Thyroid gland (tissue), 4 donors: ENCODE measurements around the gene TOR4A. TPM values are rescaled to one million over a fixed set of nuclear protein-coding genes. Genes with fewer than 3 reads are reported as not detected.

ENCODE experiments used
- DNase-seq, 2 donors: peaks; one replicate each; pipeline ENCODE4 v3.0.0-alpha.2; 2019
- H3K27ac ChIP-seq, 3 donors: fragments of 200-600 bp; sonication (generic); 1 replicate in 2 of 3; 2 replicates in 1 of 3; pipeline ENCODE4 v1.5.1; 2016 to 2019; ENCODE audit warnings: mild to moderate bottlenecking in 1 of 3, moderate library complexity in 1 of 3
- H3K27me3 ChIP-seq: fragments of 200-600 bp; sonication (generic); one replicate; pipeline ENCODE4 v1.5.1; 2019
- H3K36me3 ChIP-seq, 2 donors: fragments of 200-600 bp; sonication (generic); one replicate each; pipeline ENCODE4 v1.5.1; 2016 to 2019
- H3K4me1 ChIP-seq, 2 donors: fragments of 200-600 bp; sonication (generic); one replicate each; pipeline ENCODE4 v1.5.1; 2017 to 2019
- H3K4me3 ChIP-seq, 3 donors: fragments of 200-600 bp; sonication (generic); replicated peaks in 1 of 3; 1 replicate in 2 of 3; 2 replicates in 1 of 3; pipeline ENCODE4 v1.5.1; 2016; ENCODE audit warnings: mild to moderate bottlenecking in 1 of 3
- H3K9me3 ChIP-seq: fragments of 200-600 bp; sonication (generic); one replicate; pipeline ENCODE4 v1.5.1; 2017
- POLR2A ChIP-seq, 2 donors: fragments of 450-650 bp; IDR thresholded peaks; one replicate each; pipeline ENCODE4 v1.6.1; 2017; ENCODE audit warnings: antibody characterized with exemption in 2 of 2, mild to moderate bottlenecking in 2 of 2, moderate library complexity in 1 of 2
- WGBS, 2 donors: methylation state at CpG; one replicate each; pipeline ENCODE4 v1.1.5; 2017; 5-methylcytosine and 5-hydroxymethylcytosine counted together
- intact Hi-C: fragments of 100-400 bp; cut with DNase I; formaldehyde crosslinking; loops from one replicate; pipeline ENCODE4 v1.15.1; 2023
- total RNA-seq, 4 donors: library from RNA; depleted of rRNA; stranded (reverse); fragments of >200 nt; gene quantifications; one replicate each; pipeline ENCODE4 v1.2.3, GENCODE V29; 2016
- TF ChIP-seq, protein P1 (sequence below), 6 experiments: fragments of 200-600 bp in 3 of 6; fragments of 450-650 bp in 3 of 6; sonication (generic) in 3 of 6; IDR thresholded peaks; one replicate each; pipeline ENCODE4 v1.5.1; 2016 to 2019; ENCODE audit warnings: antibody characterized with exemption in 6 of 6, mild to moderate bottlenecking in 2 of 6, inconsistent platforms in 1 of 6, moderate library complexity in 1 of 6

Gene TOR4A
- total RNA-seq, 4 donors from 2014 or later = 10.8 to 14.7 (median 12.0) TPM

- WGBS, 2 donors = 17 to 24% methylated on average over 23 to 28 of the region's 36 CpGs
- no peak for TF ChIP-seq POLR2A (IDR thresholded peaks at IDR 0.05)
- TF ChIP-seq, protein P1, sequence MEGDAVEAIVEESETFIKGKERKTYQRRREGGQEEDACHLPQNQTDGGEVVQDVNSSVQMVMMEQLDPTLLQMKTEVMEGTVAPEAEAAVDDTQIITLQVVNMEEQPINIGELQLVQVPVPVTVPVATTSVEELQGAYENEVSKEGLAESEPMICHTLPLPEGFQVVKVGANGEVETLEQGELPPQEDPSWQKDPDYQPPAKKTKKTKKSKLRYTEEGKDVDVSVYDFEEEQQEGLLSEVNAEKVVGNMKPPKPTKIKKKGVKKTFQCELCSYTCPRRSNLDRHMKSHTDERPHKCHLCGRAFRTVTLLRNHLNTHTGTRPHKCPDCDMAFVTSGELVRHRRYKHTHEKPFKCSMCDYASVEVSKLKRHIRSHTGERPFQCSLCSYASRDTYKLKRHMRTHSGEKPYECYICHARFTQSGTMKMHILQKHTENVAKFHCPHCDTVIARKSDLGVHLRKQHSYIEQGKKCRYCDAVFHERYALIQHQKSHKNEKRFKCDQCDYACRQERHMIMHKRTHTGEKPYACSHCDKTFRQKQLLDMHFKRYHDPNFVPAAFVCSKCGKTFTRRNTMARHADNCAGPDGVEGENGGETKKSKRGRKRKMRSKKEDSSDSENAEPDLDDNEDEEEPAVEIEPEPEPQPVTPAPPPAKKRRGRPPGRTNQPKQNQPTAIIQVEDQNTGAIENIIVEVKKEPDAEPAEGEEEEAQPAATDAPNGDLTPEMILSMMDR (IDR thresholded peaks at IDR 0.05) = no peak
- H3K4me3 ChIP-seq = no peak overlapping the region
- intact Hi-C loops = loop anchor here (5.0 kb wide), 1 partner anchor 92 kb away; no protein-coding TSS in a partner anchor
- H3K27me3 ChIP-seq = no peaks in the 10 kb centered on the region
- peaks cover 31 to 56% of the 10 kb centered on the region in 2 donors for H3K4me1 ChIP-seq
- peak in 1 of 2 donors; percentile 27 for DNase-seq
- H3K27ac ChIP-seq = peak overlapping the region; percentile 32 to 71 (median 68)
- no peaks in the 10 kb centered on the region for H3K36me3 ChIP-seq
- H3K9me3 ChIP-seq = no peaks in the 10 kb centered on the region
These were observed 27.7 kb downstream of the TOR4A start for GRCh38 chr9:137305060-137305797.

- Histone ChIP-seq H3K4me1 (peaks cover 26 to 51% of the 10 kb centered on the region in 2 donors), H3K27ac (peak overlapping the region; percentile 49 to 71 (median 68)), H3K36me3 (no peaks in the 10 kb centered on the region), H3K27me3 (no peaks in the 10 kb centered on the region), H3K4me3 (no peak overlapping the region), H3K9me3 (no peaks in the 10 kb centered on the region)
- WGBS, 2 donors = 17% methylated on average over 1 of the region's 8 CpGs; no CpG with 5 or more reads in 1 of the 2 donors
- intact Hi-C loops = loop anchor here (5.0 kb wide), 1 partner anchor 92 kb away; no protein-coding TSS in a partner anchor
- no peak for DNase-seq
- TF ChIP-seq, protein P1 (IDR thresholded peaks at IDR 0.05) = no peak
- no peak for TF ChIP-seq POLR2A (IDR thresholded peaks at IDR 0.05)
These were observed 28.2 kb downstream of the TOR4A start for GRCh38 chr9:137305798-137306065.

DNA sequence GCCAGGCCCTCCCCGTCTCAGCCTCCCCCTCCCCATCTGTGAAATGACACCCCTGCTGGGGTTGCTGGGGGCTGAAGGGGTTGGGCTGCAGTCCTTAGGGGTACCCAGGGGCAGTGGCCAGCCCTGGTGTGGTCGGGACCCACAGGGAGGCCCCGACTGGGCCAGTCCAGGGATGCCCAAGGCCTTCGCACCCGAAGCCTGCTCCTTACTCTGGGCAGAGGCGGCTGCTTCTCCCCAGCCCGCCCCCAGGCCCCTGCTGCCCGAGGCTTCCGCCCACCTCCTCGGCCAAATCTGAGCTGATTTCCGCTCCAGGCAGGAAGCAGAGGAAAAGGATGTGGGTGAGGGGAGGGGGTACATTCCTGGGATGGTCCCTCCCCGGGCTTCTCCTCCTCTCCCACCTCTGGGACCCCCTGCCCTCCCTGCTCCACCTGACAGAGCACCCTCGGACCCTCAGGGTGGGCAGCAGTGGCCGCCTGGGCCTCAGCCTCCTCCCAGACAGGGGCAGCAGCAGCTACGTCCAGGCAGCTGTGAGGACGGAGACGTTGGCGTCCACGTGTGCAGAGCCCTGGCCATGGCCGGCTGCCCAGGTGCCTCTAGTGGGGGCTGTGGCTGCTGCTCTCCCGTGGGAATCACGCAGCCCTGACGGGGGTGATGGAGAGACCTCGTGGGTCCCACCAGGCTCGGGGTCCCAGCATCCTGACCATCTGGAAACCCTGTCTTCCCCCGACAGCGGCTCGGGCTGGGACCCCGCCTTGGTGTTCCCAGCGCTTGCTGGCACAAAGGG, 28.7 kb downstream of the TOR4A start:
- TF ChIP-seq, protein P1 (IDR thresholded peaks at IDR 0.05) = no peak
- Histone ChIP-seq H3K27me3 (no peaks in the 10 kb centered on the region), H3K4me3 (no peak overlapping the region), H3K9me3 (no peaks in the 10 kb centered on the region), H3K36me3 (no peaks in the 10 kb centered on the region), H3K27ac (peak overlapping the region; percentile 49 to 71 (median 68)), H3K4me1 (peaks cover 26 to 48% of the 10 kb centered on the region in 2 donors)
- WGBS, 2 donors = 34 to 37% methylated on average over 9 to 24 of the region's 30 CpGs
- no peak for DNase-seq
- intact Hi-C loops = loop anchor here (5.0 kb wide), 1 partner anchor 91 kb away; no protein-coding TSS in a partner anchor

- peak in 1 of 2 donors; percentile 52 for DNase-seq
- Histone ChIP-seq H3K27me3 (no peaks in the 10 kb centered on the region), H3K27ac (peak overlapping the region in 2 of 3 donors; percentile 68 to 71), H3K4me3 (no peak overlapping the region), H3K4me1 (peaks cover 26 to 46% of the 10 kb centered on the region in 2 donors), H3K36me3 (no peaks in the 10 kb centered on the region), H3K9me3 (no peaks in the 10 kb centered on the region)
- WGBS, 2 donors = 33 to 38% methylated on average over 2 to 11 of the region's 23 CpGs
- intact Hi-C loops = loop anchor here (5.0 kb wide), 1 partner anchor 90 kb away; no protein-coding TSS in a partner anchor
- no peak for TF ChIP-seq POLR2A (IDR thresholded peaks at IDR 0.05)
- TF ChIP-seq, protein P1 (IDR thresholded peaks at IDR 0.05) = no peak
These were observed 29.3 kb downstream of the TOR4A start for GRCh38 chr9:137306850-137307254.
